IPS-NIHi7 (cell line): ENCODE data around the gene DRAXIN.

Source experiments
- DNase-seq: peaks from one replicate; pipeline ENCODE4 v3.0.0; 2012; ENCODE audit warnings: mixed read lengths; ENCODE audit errors: extremely low spot score

DRAXIN gene

GRCh38 chr1:11708554-11709350, 17.2 kb downstream of the DRAXIN start:
- no peak for DNase-seq

GRCh38 chr1:11711490-11711889, 20.0 kb downstream of the DRAXIN start:
- no peak for DNase-seq

GRCh38 chr1:11712285-11712684, 20.8 kb downstream of the DRAXIN start:
- no peak for DNase-seq

GRCh38 chr1:11713095-11713494, 21.6 kb downstream of the DRAXIN start:
- no peak for DNase-seq

- DNase-seq, result no peak
These were observed 23.5 kb downstream of the DRAXIN start for GRCh38 chr1:11714831-11715575.

GRCh38 chr1:11719313-11720032, 28.0 kb downstream of the DRAXIN start:
- no peak for DNase-seq

GRCh38 chr1:11720033-11720376, 28.5 kb downstream of the DRAXIN start:
- no peak for DNase-seq

- DNase-seq, result no peak
These were observed 29.0 kb downstream of the DRAXIN start for GRCh38 chr1:11720525-11720924.

- DNase-seq, result no peak
These were observed 29.8 kb downstream of the DRAXIN start for GRCh38 chr1:11721311-11721710.

GRCh38 chr1:11722538-11722937, 31.0 kb downstream of the DRAXIN start:
- no peak for DNase-seq

- DNase-seq, result no peak
These were observed 34.1 kb downstream of the DRAXIN start for GRCh38 chr1:11725616-11726015.

- DNase-seq, result no peak
These were observed 35.6 kb downstream of the DRAXIN start for GRCh38 chr1:11727119-11727518.

- DNase-seq, result no peak
These were observed 36.8 kb downstream of the DRAXIN start for GRCh38 chr1:11728126-11728806.

- DNase-seq, result no peak
These were observed 37.6 kb downstream of the DRAXIN start for GRCh38 chr1:11729155-11729497.

GRCh38 chr1:11729498-11730428, 38.3 kb downstream of the DRAXIN start:
- no peak for DNase-seq

- DNase-seq, result no peak
These were observed 39.0 kb downstream of the DRAXIN start for GRCh38 chr1:11730429-11730891.

- DNase-seq, result peak; percentile 79
These were observed 40.3 kb downstream of the DRAXIN start for GRCh38 chr1:11731691-11732283.

- no peak for DNase-seq
These were observed 41.8 kb downstream of the DRAXIN start for GRCh38 chr1:11733306-11733705.

GRCh38 chr1:11735531-11735853, 44.0 kb downstream of the DRAXIN start:
- DNase-seq, result no peak

- DNase-seq, result peak; percentile 95
These were observed 44.6 kb downstream of the DRAXIN start, which contains the start of gene AGTRAP for GRCh38 chr1:11735854-11736745. TSS of gene AGTRAP (plus strand) at chr1:11736136. CDS start at chr1:11736209, 73 bp downstream.
